HG03571 (cell line): ENCODE results near the gene SLC27A4.

Source experiments
- ATAC-seq: cut with Tn5 transposase; IDR thresholded peaks from one replicate; pipeline ENCODE4 v1.9.1; 2021; ENCODE audit not compliant: unreplicated experiment

Gene SLC27A4

GRCh38 chr9:128361986-128362646 lies 21.8 kb downstream of the SLC27A4 start:
- ATAC-seq: no peak

DNA sequence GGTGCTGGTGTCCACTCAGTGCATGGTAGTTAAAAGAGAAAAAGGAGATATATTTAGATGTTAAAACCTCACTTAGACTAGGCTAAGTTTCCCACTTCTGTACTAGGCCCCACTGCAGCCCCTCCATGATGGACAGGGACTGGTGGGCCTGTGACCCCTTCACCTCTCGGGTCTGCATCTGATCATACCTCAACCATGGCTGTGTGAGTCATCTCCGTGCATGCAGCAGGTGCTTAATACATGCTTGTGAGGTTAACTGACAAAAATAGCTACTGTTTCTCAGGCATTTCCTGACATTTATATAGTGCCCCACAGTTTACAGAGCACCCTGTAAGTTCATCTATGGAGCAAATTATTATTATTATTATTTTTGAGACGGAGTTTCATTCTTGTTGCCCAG lies 22.4 kb downstream of the SLC27A4 start:
- no peak for ATAC-seq

- no peak for ATAC-seq
Measured at GRCh38 chr9:128365525-128365924, 25.2 kb downstream of the SLC27A4 start.

- ATAC-seq: no peak
Measured at GRCh38 chr9:128369024-128369706, 28.8 kb downstream of the SLC27A4 start.

DNA sequence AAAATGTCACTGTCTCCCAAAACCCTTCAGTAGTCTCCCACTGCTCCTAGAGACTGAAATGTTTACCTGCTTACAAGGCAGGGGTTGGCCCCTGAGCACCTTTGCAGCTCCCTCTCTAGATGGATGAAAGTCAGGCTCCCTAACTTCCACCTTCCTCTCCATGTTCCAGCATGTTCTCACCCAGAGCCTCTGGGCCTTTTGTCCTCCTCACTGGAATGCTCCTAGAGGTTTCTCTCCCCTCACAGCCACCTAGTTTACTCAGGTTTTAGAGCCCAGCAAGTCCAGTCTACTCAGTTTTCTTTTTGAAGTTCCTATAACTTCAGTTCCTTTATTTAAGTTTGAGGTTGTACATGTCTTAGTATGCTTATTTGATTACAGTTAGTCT lies 30.0 kb downstream of the SLC27A4 start:
- ATAC-seq: no peak

- peak; percentile 72 for ATAC-seq
Measured at GRCh38 chr9:128370752-128371629, 30.7 kb downstream of the SLC27A4 start, which contains the start of gene URM1. Gene URM1 (plus strand): TSS chr9:128371374. CDS start chr9:128371381, 7 bp downstream.

- no peak for ATAC-seq
Measured at GRCh38 chr9:128371630-128372117, 31.3 kb downstream of the SLC27A4 start.

DNA sequence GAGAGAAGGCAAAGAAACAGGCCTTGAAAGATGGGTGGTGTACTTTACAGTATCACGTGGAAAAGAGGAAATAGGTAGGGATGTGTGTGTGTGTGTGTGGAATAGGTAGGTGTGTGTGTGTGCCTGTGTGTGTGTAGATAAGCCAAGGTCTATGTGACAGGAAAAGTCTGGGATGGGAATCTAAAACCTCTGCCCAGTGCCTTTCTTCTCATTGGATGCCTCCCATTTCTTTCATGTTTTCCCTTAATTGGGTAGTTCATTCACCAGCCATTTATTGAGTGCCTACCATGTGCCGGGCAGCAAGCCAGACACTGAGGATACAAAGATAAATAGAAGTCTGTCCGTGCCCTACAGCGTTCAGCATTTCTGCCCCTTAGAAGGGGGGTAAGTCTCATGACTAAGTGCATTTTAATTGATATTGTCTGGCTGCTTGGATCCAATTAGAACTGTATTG lies 31.9 kb downstream of the SLC27A4 start:
- ATAC-seq: no peak

GRCh38 chr9:128372784-128373183 lies 32.5 kb downstream of the SLC27A4 start:
- ATAC-seq: no peak

GRCh38 chr9:128374221-128374675 lies 33.9 kb downstream of the SLC27A4 start:
- no peak for ATAC-seq

DNA sequence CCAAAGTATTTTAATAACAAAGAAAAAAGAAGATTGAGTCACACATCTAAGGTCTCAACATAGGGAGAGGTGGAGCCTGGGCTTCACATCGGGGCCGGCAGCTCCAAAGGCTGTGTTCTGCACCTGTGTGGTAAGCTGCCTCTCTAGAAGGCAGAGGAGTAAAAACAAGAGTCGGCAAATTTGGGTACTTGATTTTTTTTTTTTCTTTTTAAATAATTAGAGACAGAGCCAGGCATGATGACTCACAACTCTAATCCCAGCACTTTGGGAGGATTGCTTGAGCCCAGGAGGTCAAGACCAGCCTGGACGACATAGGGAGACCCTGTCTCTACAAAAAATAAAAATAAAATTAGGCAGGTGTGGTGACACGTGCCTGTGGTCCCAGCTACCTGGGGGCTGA lies 35.5 kb downstream of the SLC27A4 start:
- ATAC-seq: no peak

GRCh38 chr9:128382261-128382660 lies 41.9 kb downstream of the SLC27A4 start:
- ATAC-seq: no peak

GRCh38 chr9:128383007-128383753 lies 42.9 kb downstream of the SLC27A4 start:
- ATAC-seq: no peak

DNA sequence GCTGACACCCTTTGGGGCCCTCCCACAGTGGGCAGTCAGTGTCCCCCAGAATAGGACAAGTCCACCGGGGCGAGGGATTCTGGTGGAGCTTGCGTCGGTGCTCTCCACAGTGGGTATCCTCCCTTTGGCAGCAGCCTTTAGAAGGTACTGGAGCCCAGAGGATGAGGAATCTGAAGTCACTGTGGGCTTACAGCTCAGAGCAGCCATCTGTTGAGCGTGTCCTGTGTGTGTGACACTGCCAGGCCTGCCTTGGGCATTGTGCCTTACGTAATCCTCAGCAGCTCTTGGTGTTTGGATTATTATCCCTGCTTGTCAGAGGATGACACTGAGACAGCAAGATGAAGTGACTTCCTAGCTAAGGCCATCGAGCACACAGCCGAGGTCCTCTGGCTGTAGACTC lies 43.5 kb downstream of the SLC27A4 start:
- no peak for ATAC-seq

GRCh38 chr9:128384801-128385495 lies 44.6 kb downstream of the SLC27A4 start:
- no peak for ATAC-seq

GRCh38 chr9:128385496-128386460 lies 45.5 kb downstream of the SLC27A4 start:
- no peak for ATAC-seq

DNA sequence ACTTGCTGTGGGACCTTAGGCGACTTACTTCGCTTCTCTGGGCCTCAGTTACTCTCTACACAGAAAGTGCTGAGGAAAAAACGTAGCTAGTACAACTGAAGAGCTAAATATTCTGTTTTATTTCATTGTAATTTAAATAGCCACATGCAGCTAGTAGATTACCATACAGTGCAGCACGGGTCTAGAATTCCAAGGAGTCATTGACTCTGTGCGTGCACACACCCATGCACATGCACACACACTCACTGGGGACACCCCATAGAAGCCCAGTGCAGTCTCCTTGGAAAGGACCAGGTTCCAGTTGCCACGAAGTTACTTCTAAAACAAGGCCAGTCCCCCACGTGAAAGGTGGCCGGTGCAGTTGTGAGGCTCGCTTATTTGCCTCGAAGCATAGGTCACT lies 47.8 kb downstream of the SLC27A4 start:
- ATAC-seq: no peak

DNA sequence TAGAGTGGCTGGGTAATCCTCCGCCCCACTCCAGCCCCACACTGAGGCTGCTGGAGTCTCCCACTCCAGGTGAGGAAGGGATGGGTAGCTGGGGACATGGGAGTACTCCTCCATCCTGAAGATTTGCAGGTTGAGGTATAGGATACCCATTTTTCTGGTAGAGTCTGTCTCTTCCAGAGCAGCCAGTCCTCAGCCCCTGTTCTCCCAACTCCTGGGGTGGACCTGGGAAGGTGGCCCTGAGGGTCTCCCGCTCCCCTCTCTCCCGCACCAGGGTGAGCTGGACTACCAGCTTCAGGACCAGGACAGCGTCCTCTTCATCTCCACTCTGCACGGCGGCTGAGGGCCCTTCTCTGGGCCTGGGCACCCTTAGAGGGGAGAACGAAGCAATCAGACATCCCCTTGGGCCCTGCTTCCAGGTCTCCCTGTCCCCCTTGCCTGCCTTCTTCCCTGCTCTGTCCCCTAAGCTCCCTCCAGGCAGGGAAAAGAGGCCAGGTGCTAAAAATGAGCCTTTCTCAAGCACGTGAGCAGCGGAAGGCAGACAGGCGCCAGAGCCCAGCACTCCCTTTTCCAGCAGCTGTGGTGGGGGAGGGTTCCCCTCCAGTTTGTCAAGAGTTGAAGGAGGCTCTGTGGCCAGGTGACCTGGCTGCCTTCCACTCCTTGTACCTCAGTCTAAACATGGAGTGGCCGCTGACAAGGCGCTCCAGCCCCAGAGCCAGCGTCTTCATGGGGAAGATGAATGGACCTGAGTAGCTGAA lies 49.2 kb downstream of the SLC27A4 start:
- no peak for ATAC-seq
